MM.1S (cell line): ENCODE results near the gene AMOTL2.

ENCODE experiments used
- DNase-seq: peaks from one replicate; pipeline ENCODE4 v3.0.0-alpha.2; 2015
- H2AFZ ChIP-seq: fragments of 300-600 bp; sonication (generic); 2 replicates; pipeline ENCODE4 v1.6.0; 2016; ENCODE audit warnings: antibody characterized with exemption, low read length
- H3F3A ChIP-seq: fragments of 300-600 bp; sonication (generic); 2 replicates; pipeline ENCODE4 v1.6.1; 2016; ENCODE audit warnings: mild to moderate bottlenecking, antibody characterized with exemption, low read length, moderate library complexity, mixed read lengths; ENCODE audit not compliant: insufficient read depth
- H3K27ac ChIP-seq: fragments of 300-600 bp; sonication (generic); 2 replicates; pipeline ENCODE4 v1.5.1; 2016; ENCODE audit warnings: mild to moderate bottlenecking, low read length
- H3K27me3 ChIP-seq: fragments of 300-600 bp; sonication (generic); replicated peaks from 2 replicates; pipeline ENCODE4 v1.6.0; 2016; ENCODE audit warnings: low read length; ENCODE audit not compliant: insufficient read depth
- H3K36me3 ChIP-seq: fragments of 300-600 bp; sonication (generic); replicated peaks from 2 replicates; pipeline ENCODE4 v1.6.1; 2016; ENCODE audit warnings: mild to moderate bottlenecking, low read length, mixed read lengths; ENCODE audit not compliant: insufficient read depth
- H3K4me1 ChIP-seq: fragments of 300-600 bp; sonication (generic); 2 replicates; pipeline ENCODE4 v1.6.1; 2016; ENCODE audit warnings: low read length, mixed read lengths
- H3K4me2 ChIP-seq: fragments of 300-600 bp; sonication (generic); 2 replicates; pipeline ENCODE4 v1.6.0; 2016; ENCODE audit warnings: low read depth, low read length
- H3K4me3 ChIP-seq: fragments of 300-600 bp; sonication (generic); 2 replicates; pipeline ENCODE4 v1.5.1; 2016; ENCODE audit warnings: low read length, mixed read lengths
- H3K79me2 ChIP-seq: fragments of 300-600 bp; sonication (generic); 2 replicates; pipeline ENCODE4 v1.6.1; 2016; ENCODE audit warnings: mixed run types, low read length, mixed read lengths
- H3K9ac ChIP-seq: fragments of 300-600 bp; sonication (generic); 2 replicates; pipeline ENCODE4 v1.6.1; 2016; ENCODE audit warnings: low read length, mixed read lengths
- H3K9me2 ChIP-seq: fragments of 300-600 bp; sonication (generic); replicated peaks from 2 replicates; pipeline ENCODE4 v1.6.1; 2016; ENCODE audit warnings: mild to moderate bottlenecking, low read length, mixed read lengths; ENCODE audit not compliant: insufficient read depth
- H3K9me3 ChIP-seq: fragments of 300-600 bp; sonication (generic); replicated peaks from 2 replicates; pipeline ENCODE4 v1.6.1; 2016; ENCODE audit warnings: mild to moderate bottlenecking, low read length, mixed read lengths; ENCODE audit not compliant: insufficient read depth
- H4K20me1 ChIP-seq: fragments of 300-600 bp; sonication (generic); 2 replicates; pipeline ENCODE4 v1.6.1; 2016; ENCODE audit warnings: mild to moderate bottlenecking, low read length, moderate library complexity, mixed read lengths; ENCODE audit not compliant: insufficient read depth
- CTCF ChIP-seq: fragments of 300-600 bp; sonication (generic); IDR thresholded peaks from 2 replicates; pipeline ENCODE4 v1.5.1; 2016; ENCODE audit warnings: antibody characterized with exemption, low read length, mixed read lengths
- EZH2 ChIP-seq: fragments of 300-600 bp; sonication (generic); optimal IDR thresholded peaks from 2 replicates; pipeline ENCODE3; 2017; ENCODE audit warnings: low read depth, mild to moderate bottlenecking, antibody characterized with exemption, low read length, mixed read lengths
- EZH2phosphoT487 ChIP-seq: fragments of 300-600 bp; sonication (generic); IDR thresholded peaks from 2 replicates; pipeline ENCODE4 v1.6.1; 2018; ENCODE audit warnings: antibody characterized with exemption, low read length

The AMOTL2 gene

GRCh38 chr3:134317106-134317947, 56.9 kb downstream of the AMOTL2 start:
- Histone ChIP-seq H3F3A (no peaks in the 10 kb centered on the region), H3K9me3 (no peaks in the 10 kb centered on the region), H3K9me2 (no peaks in the 10 kb centered on the region), H3K27ac (no peak overlapping the region), H3K4me2 (no peak overlapping the region), H3K27me3 (0 out of 2 replicates have a peak, but pooled peaks cover 4% of the 10 kb centered on the region), H3K9ac (no peak overlapping the region), H3K79me2 (no peaks in the 10 kb centered on the region), H3K4me1 (no peaks in the 10 kb centered on the region), H3K36me3 (no peaks in the 10 kb centered on the region), H3K4me3 (no peak overlapping the region), H4K20me1 (no peaks in the 10 kb centered on the region), H2AFZ (no peak overlapping the region)
- TF ChIP-seq CTCF (no peak), EZH2phosphoT487 (no peak), EZH2 (no peak)
- no peak for DNase-seq

GRCh38 chr3:134315286-134316106, 58.8 kb downstream of the AMOTL2 start:
- no peaks in the 10 kb centered on the region for H3F3A ChIP-seq
- TF ChIP-seq EZH2phosphoT487, result no peak
- TF ChIP-seq CTCF, result no peak
- no peak for TF ChIP-seq EZH2
- H3K4me1 ChIP-seq, result no peaks in the 10 kb centered on the region
- no peaks in the 10 kb centered on the region for H3K79me2 ChIP-seq
- no peaks in the 10 kb centered on the region for H4K20me1 ChIP-seq
- H3K4me2 ChIP-seq, result no peak overlapping the region
- H3K4me3 ChIP-seq, result no peak overlapping the region
- no peak overlapping the region for H2AFZ ChIP-seq
- H3K27me3 ChIP-seq, result 0 out of 2 replicates have a peak, but pooled peaks cover 4% of the 10 kb centered on the region
- no peak overlapping the region for H3K27ac ChIP-seq
- no peak overlapping the region for H3K9ac ChIP-seq
- no peak for DNase-seq
- H3K9me3 ChIP-seq, result no peaks in the 10 kb centered on the region
- no peaks in the 10 kb centered on the region for H3K9me2 ChIP-seq
- no peaks in the 10 kb centered on the region for H3K36me3 ChIP-seq

GRCh38 chr3:134314588-134315285, 59.5 kb downstream of the AMOTL2 start:
- no peak overlapping the region for H3K27ac ChIP-seq
- no peak overlapping the region for H3K9ac ChIP-seq
- TF ChIP-seq EZH2phosphoT487, result no peak
- no peak for TF ChIP-seq CTCF
- no peak for TF ChIP-seq EZH2

More at GRCh38 chr3:134314588-134315285, 59.5 kb downstream of the AMOTL2 start:
- Histone ChIP-seq H3K9me2 (no peaks in the 10 kb centered on the region), H3F3A (no peaks in the 10 kb centered on the region), H3K36me3 (no peaks in the 10 kb centered on the region), H3K9me3 (no peaks in the 10 kb centered on the region), H3K79me2 (no peaks in the 10 kb centered on the region), H3K4me1 (peaks cover 5% of the 10 kb centered on the region), H3K27me3 (0 out of 2 replicates have a peak, but pooled peaks cover 4% of the 10 kb centered on the region), H3K4me3 (no peak overlapping the region), H4K20me1 (no peaks in the 10 kb centered on the region), H3K4me2 (no peak overlapping the region), H2AFZ (no peak overlapping the region)
- DNase-seq, result no peak
